Esophagus (tissue), 2 donors: ENCODE data around the gene FREY1. TPM values are rescaled to one million over a fixed set of nuclear protein-coding genes. Genes with fewer than 3 reads are reported as not detected.
A peak's percentile ranks its signal among the peaks of the same experiment; 100 is the strongest.

Source experiments
- H3K27ac ChIP-seq, 2 donors: one replicate each; pipeline ENCODE4 v1.5.1; 2013; ENCODE audit warnings: low read depth in 2 of 2, mild to moderate bottlenecking in 2 of 2, inconsistent platforms in 1 of 2, low read length in 1 of 2, moderate library complexity in 1 of 2
- H3K27me3 ChIP-seq, 2 donors: one replicate each; pipeline ENCODE4 v1.6.1; 2013; ENCODE audit warnings: low read length in 2 of 2, control low read depth in 1 of 2, mild to moderate bottlenecking in 1 of 2; ENCODE audit not compliant: insufficient read depth in 2 of 2, control insufficient read depth in 1 of 2
- H3K36me3 ChIP-seq, 2 donors: one replicate each; pipeline ENCODE4 v1.6.1; 2013; ENCODE audit warnings: low read length in 1 of 2; ENCODE audit not compliant: control insufficient read depth in 2 of 2, insufficient read depth in 2 of 2
- H3K4me1 ChIP-seq, 2 donors: one replicate each; pipeline ENCODE4 v1.6.1; 2013; ENCODE audit warnings: low read length in 1 of 2; ENCODE audit not compliant: control insufficient read depth in 2 of 2, insufficient read depth in 2 of 2
- H3K4me3 ChIP-seq, 2 donors: one replicate each; pipeline ENCODE4 v1.5.1; 2013; ENCODE audit warnings: low read length in 2 of 2, mild to moderate bottlenecking in 2 of 2, low read depth in 1 of 2, moderate library complexity in 1 of 2
- H3K9me3 ChIP-seq, 2 donors: one replicate each; pipeline ENCODE4 v1.6.1; 2013; ENCODE audit warnings: mild to moderate bottlenecking in 2 of 2, low read depth in 1 of 2, low read length in 1 of 2, moderate library complexity in 1 of 2; ENCODE audit not compliant: control insufficient read depth in 2 of 2, insufficient read depth in 1 of 2
- WGBS, 2 donors: extraction: QIAGEN DNeasy Blood & Tissue Kit; methylation state at CpG; one replicate each; pipeline ENCODE4 v1.1.7; 2013; 5-methylcytosine and 5-hydroxymethylcytosine counted together
- polyA plus RNA-seq, 2 donors: library from polyadenylated mRNA; stranded (reverse); fragments of 200-250 nt; gene quantifications; one replicate each; pipeline ENCODE4 v1.2.3, GENCODE V29; 2013
- donor health status: healthy with polysubstance abuse.
- donor health status: Bipolar disorder and iron deficiency.

Gene FREY1
- polyA plus RNA-seq, 2 donors: 0.16 to 0.49 TPM

DNA sequence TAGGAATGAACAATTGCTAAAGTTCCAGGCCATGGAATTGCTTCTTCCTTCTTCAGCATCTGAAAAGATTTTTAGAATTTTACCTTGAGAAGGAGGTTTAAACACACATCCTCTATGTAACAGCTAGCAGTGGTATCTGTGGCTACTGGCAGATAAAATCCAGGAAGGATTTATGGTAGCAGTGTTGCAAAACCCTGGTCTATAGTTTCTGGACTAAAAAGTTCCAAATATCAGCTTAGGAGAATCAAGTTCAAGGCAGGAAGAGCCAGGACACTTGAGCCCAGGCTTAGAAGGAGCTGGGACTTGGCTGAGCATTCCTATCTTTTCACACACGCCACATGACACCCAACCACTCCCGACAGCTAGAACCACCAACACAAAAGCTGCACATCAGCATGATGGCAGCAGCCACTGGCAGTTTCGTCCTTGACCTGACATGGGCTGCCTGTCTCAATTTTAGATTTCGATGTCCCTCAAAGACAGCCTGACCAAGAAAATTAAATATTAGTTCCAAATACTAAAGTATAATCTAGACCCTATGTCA lies 29.5 kb upstream of the FREY1 start:
- 81 to 85% methylated on average over 4 of the region's 4 CpGs for WGBS, 2 donors
- H3K27me3 ChIP-seq: no peaks in the 10 kb centered on the region
- no peak overlapping the region for H3K27ac ChIP-seq
- peaks cover 0 to 17% of the 10 kb centered on the region in 2 donors for H3K4me1 ChIP-seq
- no peaks in the 10 kb centered on the region for H3K9me3 ChIP-seq
- H3K36me3 ChIP-seq: peaks cover 6 to 16% of the 10 kb centered on the region in 2 donors
- no peak overlapping the region for H3K4me3 ChIP-seq

DNA sequence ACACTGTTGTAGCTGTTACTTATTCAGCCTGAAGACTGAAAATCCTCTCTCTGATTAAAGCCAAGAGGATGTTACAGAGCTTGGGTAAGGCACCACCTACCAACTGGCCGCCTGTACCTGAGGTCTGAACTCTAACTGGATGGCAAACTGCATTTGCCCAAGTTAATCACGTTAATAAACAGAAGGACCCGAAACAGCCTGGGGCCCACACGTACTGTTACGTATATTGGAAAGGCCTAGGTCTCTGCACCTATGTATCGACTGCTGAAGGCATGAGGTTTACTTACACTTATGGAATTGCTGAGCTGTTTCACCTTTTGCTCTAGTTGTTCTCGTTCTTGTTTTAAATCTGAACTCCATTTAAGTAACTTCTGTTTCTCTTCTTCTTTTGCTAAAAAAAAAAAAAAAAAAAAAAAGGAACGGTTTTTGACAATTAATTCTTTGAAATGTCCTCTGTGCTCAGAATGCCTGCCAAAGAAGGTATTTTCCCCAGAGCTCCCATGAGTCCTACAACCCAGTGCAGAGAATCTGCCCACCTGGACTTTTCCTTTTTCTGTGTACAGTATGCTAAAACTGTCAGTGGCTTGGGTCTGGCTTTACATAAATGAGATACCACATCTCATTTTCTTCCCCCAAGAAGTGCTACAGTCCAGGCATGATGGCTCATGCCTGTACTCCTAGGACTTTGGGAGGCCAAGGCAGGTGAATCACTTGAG lies 28.4 kb upstream of the FREY1 start:
- Histone ChIP-seq H3K27ac (no peak overlapping the region), H3K36me3 (peaks cover 6 to 16% of the 10 kb centered on the region in 2 donors), H3K27me3 (no peaks in the 10 kb centered on the region), H3K4me3 (no peak overlapping the region), H3K4me1 (peaks cover 2 to 18% of the 10 kb centered on the region in 2 donors), H3K9me3 (no peaks in the 10 kb centered on the region)
- WGBS, 2 donors: 80 to 85% methylated on average over 8 of the region's 8 CpGs

DNA sequence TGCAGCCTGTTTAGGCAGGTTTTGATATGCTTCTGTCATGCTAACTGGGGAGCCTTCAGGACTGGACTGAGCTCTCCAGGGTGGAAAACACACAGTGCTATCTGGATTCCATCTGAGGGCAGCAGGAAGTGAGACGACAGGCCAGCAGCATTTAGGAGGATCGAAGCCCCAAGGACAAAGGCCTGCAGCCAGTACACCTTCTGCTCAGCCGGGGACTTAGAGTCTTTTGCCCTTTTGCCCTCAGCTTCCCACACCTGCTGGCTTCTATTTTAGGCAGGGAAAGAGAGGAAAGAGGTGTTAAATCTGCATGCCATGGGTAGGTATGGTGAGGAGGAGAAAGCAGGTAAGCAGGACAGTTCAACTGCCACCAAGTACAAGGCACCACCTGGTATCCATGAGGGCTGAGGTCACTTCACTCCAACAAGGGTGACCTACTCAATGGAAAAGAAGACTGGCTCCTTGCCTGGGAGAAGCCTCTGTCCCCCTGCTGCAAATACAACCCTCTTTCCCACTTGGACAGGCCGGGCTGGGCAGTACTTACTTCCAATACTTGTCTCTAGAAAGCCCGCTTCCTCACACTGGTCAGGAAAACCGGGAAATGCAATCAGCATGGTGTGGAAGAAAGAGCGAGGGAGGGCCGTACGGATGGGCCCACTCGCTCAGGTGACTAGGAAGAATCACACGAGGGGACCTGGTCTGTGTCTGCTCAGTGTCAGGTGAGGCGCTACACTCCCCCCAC lies 27.7 kb upstream of the FREY1 start:
- WGBS, 2 donors: 74 to 75% methylated on average over 12 of the region's 12 CpGs
- peak overlapping the region; percentile 30 to 40 for H3K27ac ChIP-seq
- no peak overlapping the region for H3K4me3 ChIP-seq
- H3K9me3 ChIP-seq: no peaks in the 10 kb centered on the region
- H3K36me3 ChIP-seq: peaks cover 9 to 16% of the 10 kb centered on the region in 2 donors
- peaks cover 3 to 25% of the 10 kb centered on the region in 2 donors for H3K4me1 ChIP-seq
- no peaks in the 10 kb centered on the region for H3K27me3 ChIP-seq

DNA sequence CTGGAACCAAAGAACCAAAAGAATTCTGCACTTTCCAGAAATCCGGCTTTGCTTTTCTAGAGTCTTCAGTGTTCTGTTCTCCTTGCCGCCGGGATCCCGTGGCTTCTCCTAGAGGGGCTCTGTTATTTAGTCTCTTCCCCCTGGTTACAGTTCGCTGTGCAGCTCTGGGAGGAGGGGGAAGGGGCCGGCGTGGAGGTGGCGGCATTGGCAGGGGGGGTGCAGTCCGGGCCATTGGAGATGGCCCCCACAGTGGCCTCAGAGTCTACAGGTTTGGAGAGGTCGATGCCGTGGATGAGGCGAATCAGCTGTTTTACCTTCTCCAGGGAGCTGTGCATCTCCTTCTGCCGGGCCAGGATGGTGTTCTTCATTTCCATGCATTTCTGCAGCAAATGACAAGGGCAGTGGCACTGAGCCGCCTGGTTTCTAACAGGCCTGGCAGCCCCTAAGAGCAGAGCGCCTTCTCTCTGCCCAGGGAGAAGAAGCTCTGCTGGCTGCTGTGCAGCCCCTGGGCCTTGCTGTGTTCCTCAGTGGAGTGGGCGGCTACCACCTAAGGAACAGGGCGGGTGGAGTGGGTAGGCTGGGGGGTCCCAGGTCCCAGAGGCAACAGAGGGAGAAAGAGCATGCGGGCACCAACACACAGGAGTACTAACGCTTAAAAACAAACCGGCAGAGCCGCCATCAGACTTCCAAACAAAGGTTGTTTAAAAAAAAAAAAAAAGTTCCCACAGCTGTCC lies 26.9 kb upstream of the FREY1 start:
- H3K4me1 ChIP-seq: peaks cover 6 to 27% of the 10 kb centered on the region in 2 donors
- no peaks in the 10 kb centered on the region for H3K9me3 ChIP-seq
- peak overlapping the region; percentile 17 to 34 for H3K27ac ChIP-seq
- no peaks in the 10 kb centered on the region for H3K27me3 ChIP-seq
- H3K4me3 ChIP-seq: no peak overlapping the region
- H3K36me3 ChIP-seq: peaks cover 9 to 16% of the 10 kb centered on the region in 2 donors
- WGBS, 2 donors: 53 to 66% methylated on average over 21 of the region's 21 CpGs

DNA sequence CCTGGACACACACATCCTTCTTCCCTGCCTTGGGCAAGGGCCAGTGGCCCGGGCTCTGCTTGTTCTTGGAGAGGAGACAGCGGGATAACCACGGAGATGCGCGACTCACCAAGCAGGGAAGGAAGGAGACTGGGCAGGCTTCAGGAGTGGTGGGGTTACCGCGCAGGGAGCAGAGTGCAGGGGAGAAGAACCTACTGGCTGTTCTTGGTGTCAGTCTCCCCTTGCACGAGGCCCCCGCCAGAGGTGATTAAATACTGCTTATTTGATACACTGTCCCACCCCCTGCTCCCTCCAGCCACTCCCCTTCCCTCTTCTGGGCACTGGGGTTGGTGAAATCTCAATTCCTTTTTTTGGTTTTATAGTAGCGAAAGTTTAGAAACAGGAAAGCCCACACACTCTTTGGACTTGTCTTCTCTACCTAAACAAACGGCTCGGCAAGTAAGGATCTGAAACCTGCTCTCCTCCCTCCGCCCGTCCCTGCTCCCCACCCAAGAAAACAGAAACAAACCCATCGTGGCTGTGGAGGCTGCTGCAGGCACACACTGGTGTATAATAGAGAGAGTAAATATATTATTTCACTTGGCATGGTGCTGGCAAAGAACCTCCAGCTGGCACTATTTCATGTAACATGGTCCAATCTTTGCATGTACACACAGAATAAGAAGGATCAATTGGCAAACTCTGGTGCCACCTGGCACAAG lies 26.2 kb upstream of the FREY1 start:
- H3K4me3 ChIP-seq: no peak overlapping the region
- H3K27ac ChIP-seq: peak overlapping the region; percentile 44 to 49
- peaks cover 10 to 32% of the 10 kb centered on the region in 2 donors for H3K4me1 ChIP-seq
- no peaks in the 10 kb centered on the region for H3K27me3 ChIP-seq
- H3K36me3 ChIP-seq: peaks cover 9 to 16% of the 10 kb centered on the region in 2 donors
- WGBS, 2 donors: 45 to 56% methylated on average over 15 of the region's 15 CpGs
- no peaks in the 10 kb centered on the region for H3K9me3 ChIP-seq

DNA sequence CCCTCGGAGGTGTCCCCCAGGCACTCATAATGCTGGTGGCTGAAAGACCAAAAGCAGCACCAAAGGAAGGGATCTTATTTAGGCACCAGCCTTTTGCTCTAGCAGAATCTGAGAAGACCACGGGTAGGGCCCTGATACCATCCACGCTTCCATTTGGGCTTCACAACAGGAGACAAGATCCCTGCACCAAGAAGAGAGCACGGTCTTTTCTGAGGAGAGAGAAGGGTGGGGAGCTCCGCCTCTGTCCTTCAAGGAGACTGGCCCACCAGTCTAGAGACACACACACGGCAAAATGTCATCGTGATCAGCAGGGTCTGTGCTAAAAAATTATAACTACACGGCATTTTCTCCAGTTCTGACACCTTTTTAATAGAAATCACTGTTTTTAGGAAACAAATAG lies 25.1 kb upstream of the FREY1 start:
- H3K4me3 ChIP-seq: no peak overlapping the region

DNA sequence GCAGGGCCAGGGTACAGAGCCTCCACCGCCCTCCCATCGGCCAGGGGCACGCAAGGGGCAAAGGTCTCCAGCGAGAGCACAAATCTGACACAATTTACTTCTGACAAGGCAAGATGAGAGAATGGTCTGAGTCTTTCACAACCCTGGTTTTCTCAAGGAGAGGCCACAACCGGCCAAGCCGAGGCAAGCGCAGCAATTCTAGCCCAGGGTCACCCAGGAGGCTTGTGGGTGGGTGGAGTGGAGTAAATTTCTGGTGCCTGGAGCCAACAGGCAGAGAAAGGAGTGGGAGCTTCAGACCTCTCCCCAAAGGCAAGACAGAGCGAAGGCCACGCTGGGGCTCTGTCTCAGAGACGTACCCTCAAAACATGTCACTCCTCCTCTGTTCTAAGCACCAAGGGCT lies 24.7 kb upstream of the FREY1 start:
- Histone ChIP-seq H3K4me3 (no peak overlapping the region), H3K27me3 (no peaks in the 10 kb centered on the region), H3K9me3 (no peaks in the 10 kb centered on the region), H3K36me3 (peaks cover 9 to 17% of the 10 kb centered on the region in 2 donors), H3K27ac (peak overlapping the region; percentile 66 to 80), H3K4me1 (peaks cover 10 to 36% of the 10 kb centered on the region in 2 donors)
- 57 to 71% methylated on average over 10 of the region's 10 CpGs for WGBS, 2 donors

More for the DNA sequence above, 25.1 kb upstream of the FREY1 start:
- H3K27ac ChIP-seq: peak overlapping the region; percentile 66 to 80
- H3K9me3 ChIP-seq: no peaks in the 10 kb centered on the region
- H3K27me3 ChIP-seq: no peaks in the 10 kb centered on the region
- H3K36me3 ChIP-seq: peaks cover 9 to 17% of the 10 kb centered on the region in 2 donors
- H3K4me1 ChIP-seq: peaks cover 10 to 36% of the 10 kb centered on the region in 2 donors
- whole genome bisulfite sequencing, 2 donors: 56 to 72% methylated on average over 8 of the region's 8 CpGs

DNA sequence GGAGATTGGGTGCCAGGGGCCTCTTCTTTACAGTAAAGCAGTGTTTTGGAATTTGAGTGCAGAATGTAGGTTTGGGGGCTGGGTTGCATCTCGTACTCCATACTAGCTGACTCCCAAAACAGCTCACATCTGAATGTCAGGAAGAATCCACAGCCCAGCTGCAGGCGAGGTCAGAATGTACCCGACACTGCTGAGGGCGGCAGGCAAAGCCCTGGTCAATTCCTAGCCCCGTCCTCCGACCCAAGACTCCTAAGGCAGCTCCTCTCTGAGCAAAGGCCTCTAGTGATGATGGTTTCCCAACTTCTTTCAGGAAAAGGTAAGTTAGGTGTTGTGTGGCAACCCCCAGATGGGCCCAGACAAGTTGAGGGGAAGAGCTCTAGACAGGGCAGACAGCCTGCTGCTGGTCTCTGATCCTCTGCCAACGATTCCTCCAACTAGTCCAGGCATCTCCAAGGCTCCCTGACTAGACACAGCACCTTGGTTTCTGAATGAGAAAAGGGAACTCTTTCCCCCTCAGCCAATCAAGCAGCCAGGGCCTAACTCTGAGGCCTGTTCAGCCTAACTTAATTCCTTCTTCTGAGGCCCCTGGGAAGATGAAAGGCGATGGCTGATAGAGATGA lies 24.0 kb upstream of the FREY1 start:
- peaks cover 9 to 22% of the 10 kb centered on the region in 2 donors for H3K36me3 ChIP-seq
- H3K4me3 ChIP-seq: no peak overlapping the region
- peaks cover 10 to 36% of the 10 kb centered on the region in 2 donors for H3K4me1 ChIP-seq
- no peaks in the 10 kb centered on the region for H3K27me3 ChIP-seq
- 56 to 71% methylated on average over 8 of the region's 8 CpGs for WGBS, 2 donors
- H3K9me3 ChIP-seq: no peaks in the 10 kb centered on the region
- H3K27ac ChIP-seq: peak overlapping the region; percentile 74 to 81
